ENCODE data around the gene SV2A. TPM values are rescaled to one million over a fixed set of nuclear protein-coding genes. Genes with fewer than 3 reads are reported as not detected.

SV2A gene
- total RNA-seq, 1 experiment from 2014 or later, result 2.9 TPM

DNA sequence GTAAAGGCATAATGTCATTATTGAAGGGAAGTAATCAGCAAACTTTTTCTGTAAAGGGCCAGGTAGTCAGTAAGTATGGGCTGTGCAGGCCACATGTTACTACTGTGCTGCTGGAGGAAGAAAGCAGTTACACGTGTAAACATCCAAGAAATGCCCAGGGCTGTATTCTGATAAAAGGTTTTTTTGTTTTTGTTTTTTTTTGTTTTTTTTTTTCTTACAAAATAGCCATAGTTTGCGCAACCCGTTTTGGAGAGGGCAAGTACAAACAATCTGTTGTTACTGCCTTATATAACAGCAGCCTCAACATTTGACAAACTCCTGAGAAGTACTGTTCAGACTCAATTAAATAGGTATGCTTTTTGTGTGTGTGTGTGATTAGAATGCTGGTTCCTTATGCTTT lies 45.7 kb upstream of the SV2A start:
- no peak for DNase-seq (ENCODE audit: low read depth, low spot score)
- H3K9me3 ChIP-seq (ENCODE audit: control insufficient read depth, insufficient read depth, low read depth, low read length), result no peaks in the 10 kb centered on the region
- no peaks in the 10 kb centered on the region for H3K4me1 ChIP-seq (ENCODE audit: control insufficient read depth, insufficient read depth, low read length)
- H3K27me3 ChIP-seq (ENCODE audit: control insufficient read depth, insufficient read depth, low read length), result no peaks in the 10 kb centered on the region
- POLR2A ChIA-PET, result no interaction called here
- TSS peak; percentile 22 for BruUV-seq (replicated peaks)
- CTCF ChIA-PET, result no interaction called here
- intact Hi-C loops (cut with micrococcal nuclease; ENCODE audit: unreplicated experiment) (loop anchor here (5.0 kb wide), 1 partner anchor 204 kb away; no protein-coding TSS in a partner anchor), in situ Hi-C loops (cut with HindIII; ENCODE audit: low pct_unique_long_range_greater_than_20kb, low sequenced_read_pairs) (no loop called here)
- no peak overlapping the region for H3K27ac ChIP-seq (ENCODE audit: low read length)
- no peak overlapping the region for H3K4me3 ChIP-seq (ENCODE audit: low read depth in 2 of 2, low read length in 2 of 2)
- TF ChIP-seq, protein P1, sequence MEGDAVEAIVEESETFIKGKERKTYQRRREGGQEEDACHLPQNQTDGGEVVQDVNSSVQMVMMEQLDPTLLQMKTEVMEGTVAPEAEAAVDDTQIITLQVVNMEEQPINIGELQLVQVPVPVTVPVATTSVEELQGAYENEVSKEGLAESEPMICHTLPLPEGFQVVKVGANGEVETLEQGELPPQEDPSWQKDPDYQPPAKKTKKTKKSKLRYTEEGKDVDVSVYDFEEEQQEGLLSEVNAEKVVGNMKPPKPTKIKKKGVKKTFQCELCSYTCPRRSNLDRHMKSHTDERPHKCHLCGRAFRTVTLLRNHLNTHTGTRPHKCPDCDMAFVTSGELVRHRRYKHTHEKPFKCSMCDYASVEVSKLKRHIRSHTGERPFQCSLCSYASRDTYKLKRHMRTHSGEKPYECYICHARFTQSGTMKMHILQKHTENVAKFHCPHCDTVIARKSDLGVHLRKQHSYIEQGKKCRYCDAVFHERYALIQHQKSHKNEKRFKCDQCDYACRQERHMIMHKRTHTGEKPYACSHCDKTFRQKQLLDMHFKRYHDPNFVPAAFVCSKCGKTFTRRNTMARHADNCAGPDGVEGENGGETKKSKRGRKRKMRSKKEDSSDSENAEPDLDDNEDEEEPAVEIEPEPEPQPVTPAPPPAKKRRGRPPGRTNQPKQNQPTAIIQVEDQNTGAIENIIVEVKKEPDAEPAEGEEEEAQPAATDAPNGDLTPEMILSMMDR (IDR thresholded peaks at IDR 0.05), result no peak
- TF ChIP-seq SIN3A (IDR thresholded peaks at IDR 0.05; ENCODE audit: borderline replicate concordance, insufficient read depth, low read depth, low read length), result no peak
- no peak for TF ChIP-seq TCF7L2 (IDR thresholded peaks at IDR 0.05; ENCODE audit: low read depth, low read length)
- TF ChIP-seq, protein P2, sequence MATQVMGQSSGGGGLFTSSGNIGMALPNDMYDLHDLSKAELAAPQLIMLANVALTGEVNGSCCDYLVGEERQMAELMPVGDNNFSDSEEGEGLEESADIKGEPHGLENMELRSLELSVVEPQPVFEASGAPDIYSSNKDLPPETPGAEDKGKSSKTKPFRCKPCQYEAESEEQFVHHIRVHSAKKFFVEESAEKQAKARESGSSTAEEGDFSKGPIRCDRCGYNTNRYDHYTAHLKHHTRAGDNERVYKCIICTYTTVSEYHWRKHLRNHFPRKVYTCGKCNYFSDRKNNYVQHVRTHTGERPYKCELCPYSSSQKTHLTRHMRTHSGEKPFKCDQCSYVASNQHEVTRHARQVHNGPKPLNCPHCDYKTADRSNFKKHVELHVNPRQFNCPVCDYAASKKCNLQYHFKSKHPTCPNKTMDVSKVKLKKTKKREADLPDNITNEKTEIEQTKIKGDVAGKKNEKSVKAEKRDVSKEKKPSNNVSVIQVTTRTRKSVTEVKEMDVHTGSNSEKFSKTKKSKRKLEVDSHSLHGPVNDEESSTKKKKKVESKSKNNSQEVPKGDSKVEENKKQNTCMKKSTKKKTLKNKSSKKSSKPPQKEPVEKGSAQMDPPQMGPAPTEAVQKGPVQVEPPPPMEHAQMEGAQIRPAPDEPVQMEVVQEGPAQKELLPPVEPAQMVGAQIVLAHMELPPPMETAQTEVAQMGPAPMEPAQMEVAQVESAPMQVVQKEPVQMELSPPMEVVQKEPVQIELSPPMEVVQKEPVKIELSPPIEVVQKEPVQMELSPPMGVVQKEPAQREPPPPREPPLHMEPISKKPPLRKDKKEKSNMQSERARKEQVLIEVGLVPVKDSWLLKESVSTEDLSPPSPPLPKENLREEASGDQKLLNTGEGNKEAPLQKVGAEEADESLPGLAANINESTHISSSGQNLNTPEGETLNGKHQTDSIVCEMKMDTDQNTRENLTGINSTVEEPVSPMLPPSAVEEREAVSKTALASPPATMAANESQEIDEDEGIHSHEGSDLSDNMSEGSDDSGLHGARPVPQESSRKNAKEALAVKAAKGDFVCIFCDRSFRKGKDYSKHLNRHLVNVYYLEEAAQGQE (IDR thresholded peaks at IDR 0.05; ENCODE audit: insufficient read depth in 1 of 2, low read depth in 2 of 2, low read length in 1 of 2), result no peak
- no peak for TF ChIP-seq POLR2AphosphoS5 (IDR thresholded peaks at IDR 0.05; ENCODE audit: low read depth, low read length)
- ATAC-seq, result no peak
- H3K36me3 ChIP-seq (ENCODE audit: control insufficient read depth, insufficient read depth, low read length), result peaks cover 7% of the 10 kb centered on the region

DNA sequence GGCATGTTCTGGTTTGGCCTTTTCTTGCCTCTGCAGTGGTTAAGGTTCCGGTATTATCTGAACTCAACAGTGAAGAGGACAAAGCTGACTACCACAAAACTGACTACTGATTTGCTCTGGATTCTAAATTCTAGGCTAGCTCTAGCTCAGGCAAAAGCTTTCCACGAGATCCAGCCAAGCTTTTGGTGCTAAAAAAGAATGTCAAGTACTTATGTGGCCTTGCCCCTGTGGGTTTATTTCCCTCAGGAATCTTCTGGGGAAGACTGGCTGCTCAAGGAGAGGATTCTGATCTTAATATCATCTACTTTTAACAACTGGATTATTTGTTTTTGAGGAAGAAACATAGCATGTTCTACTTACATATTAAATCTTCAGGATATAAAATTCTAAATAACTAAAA lies 45.1 kb upstream of the SV2A start:
- Histone ChIP-seq H3K27ac (ENCODE audit: low read length) (no peak overlapping the region), H3K27me3 (ENCODE audit: control insufficient read depth, insufficient read depth, low read length) (no peaks in the 10 kb centered on the region), H3K36me3 (ENCODE audit: control insufficient read depth, insufficient read depth, low read length) (peaks cover 7% of the 10 kb centered on the region), H3K4me1 (ENCODE audit: control insufficient read depth, insufficient read depth, low read length) (no peaks in the 10 kb centered on the region), H3K9me3 (ENCODE audit: control insufficient read depth, insufficient read depth, low read depth, low read length) (no peaks in the 10 kb centered on the region), H3K4me3 (ENCODE audit: low read depth in 2 of 2, low read length in 2 of 2) (no peak overlapping the region)
- BruUV-seq (replicated peaks), result no TSS peak
- ChIA-PET CTCF (interaction anchor here (1.5 kb wide), 2 partner anchors 89 to 225 kb away, joined by 4 to 5 read pairs; no protein-coding TSS in a partner anchor), POLR2A (no interaction called here)
- in situ Hi-C loops (cut with HindIII; ENCODE audit: low pct_unique_long_range_greater_than_20kb, low sequenced_read_pairs) (no loop called here), intact Hi-C loops (cut with micrococcal nuclease; ENCODE audit: unreplicated experiment) (loop anchor here (1.0 to 5.0 kb wide), 2 partner anchors 88 to 205 kb away; no protein-coding TSS in a partner anchor)
- DNase-seq (ENCODE audit: low read depth, low spot score) (no peak), ATAC-seq (no peak)
- TF ChIP-seq SIN3A (IDR thresholded peaks at IDR 0.05; ENCODE audit: borderline replicate concordance, insufficient read depth, low read depth, low read length) (no peak), POLR2AphosphoS5 (IDR thresholded peaks at IDR 0.05; ENCODE audit: low read depth, low read length) (no peak), TCF7L2 (IDR thresholded peaks at IDR 0.05; ENCODE audit: low read depth, low read length) (no peak)
- TF ChIP-seq, protein P1 (IDR thresholded peaks at IDR 0.05), result no peak
- TF ChIP-seq, protein P2 (IDR thresholded peaks at IDR 0.05; ENCODE audit: insufficient read depth in 1 of 2, low read depth in 2 of 2, low read length in 1 of 2), result no peak

All from Panc1 (cell line).